Esophagus muscularis mucosa (tissue), 3 donors: Measurements from ENCODE around the gene TP63.

Experiments
- POLR2A ChIP-seq: fragments of 450-650 bp; IDR thresholded peaks from one replicate; pipeline ENCODE4 v1.6.1; 2017; ENCODE audit warnings: antibody characterized with exemption, moderate library complexity, mild to moderate bottlenecking, low read depth
- TF ChIP-seq, protein P1 (sequence below), 3 experiments: fragments of 200-600 bp in 2 of 3; fragments of 450-650 bp in 1 of 3; sonication (generic) in 2 of 3; IDR thresholded peaks; one replicate each; pipeline ENCODE4 v1.5.1; 2017 to 2019; ENCODE audit warnings: antibody characterized with exemption in 3 of 3, mild to moderate bottlenecking in 2 of 3, moderate library complexity in 1 of 3

DNA sequence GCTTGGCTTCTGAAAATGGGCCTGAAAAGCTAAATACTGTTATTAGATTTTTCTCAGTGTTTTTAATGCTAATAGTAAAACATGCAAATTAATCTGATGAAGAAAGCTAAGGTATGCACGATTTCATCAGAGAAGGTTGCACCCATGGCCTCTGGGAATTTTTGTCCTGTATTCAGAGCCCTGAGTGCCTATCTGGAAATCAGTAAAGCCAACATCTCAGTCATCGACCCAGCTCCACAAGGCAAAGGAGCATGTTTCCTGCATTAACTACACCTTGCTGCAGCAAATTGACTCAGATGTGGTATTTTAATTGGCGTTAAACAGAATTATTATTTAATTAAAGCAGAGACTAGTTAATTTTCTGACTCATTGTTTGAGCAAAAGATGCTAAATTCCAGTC lies 49.0 kb upstream of the TP63 start:
- TF ChIP-seq, protein P1, sequence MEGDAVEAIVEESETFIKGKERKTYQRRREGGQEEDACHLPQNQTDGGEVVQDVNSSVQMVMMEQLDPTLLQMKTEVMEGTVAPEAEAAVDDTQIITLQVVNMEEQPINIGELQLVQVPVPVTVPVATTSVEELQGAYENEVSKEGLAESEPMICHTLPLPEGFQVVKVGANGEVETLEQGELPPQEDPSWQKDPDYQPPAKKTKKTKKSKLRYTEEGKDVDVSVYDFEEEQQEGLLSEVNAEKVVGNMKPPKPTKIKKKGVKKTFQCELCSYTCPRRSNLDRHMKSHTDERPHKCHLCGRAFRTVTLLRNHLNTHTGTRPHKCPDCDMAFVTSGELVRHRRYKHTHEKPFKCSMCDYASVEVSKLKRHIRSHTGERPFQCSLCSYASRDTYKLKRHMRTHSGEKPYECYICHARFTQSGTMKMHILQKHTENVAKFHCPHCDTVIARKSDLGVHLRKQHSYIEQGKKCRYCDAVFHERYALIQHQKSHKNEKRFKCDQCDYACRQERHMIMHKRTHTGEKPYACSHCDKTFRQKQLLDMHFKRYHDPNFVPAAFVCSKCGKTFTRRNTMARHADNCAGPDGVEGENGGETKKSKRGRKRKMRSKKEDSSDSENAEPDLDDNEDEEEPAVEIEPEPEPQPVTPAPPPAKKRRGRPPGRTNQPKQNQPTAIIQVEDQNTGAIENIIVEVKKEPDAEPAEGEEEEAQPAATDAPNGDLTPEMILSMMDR (IDR thresholded peaks at IDR 0.05), result no peak
- no peak for TF ChIP-seq POLR2A
